Measurements from ENCODE around the gene TGM2.

The TGM2 gene

GRCh38 chr20:38173237-38174156 lies 8.4 kb upstream of the TGM2 start:
- DNase-seq: no peak

GRCh38 chr20:38172408-38172807 lies 7.3 kb upstream of the TGM2 start:
- no peak for DNase-seq

DNA sequence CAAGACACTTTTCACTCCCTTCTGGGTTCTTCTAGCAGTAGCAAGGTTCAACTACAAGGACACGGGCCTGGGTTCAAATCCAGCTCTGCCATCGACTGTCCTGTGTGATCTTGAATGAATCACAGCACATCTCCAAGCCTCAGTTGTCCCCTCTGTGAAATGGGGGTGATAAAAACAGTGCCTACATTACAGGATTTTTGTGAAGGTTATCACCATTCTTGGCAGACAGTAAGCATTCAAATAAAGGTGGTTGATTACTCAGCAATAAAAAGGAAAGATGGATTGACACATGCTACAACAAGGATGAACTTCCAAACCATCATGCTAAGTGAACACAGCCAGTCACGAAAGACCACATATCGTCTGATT lies 6.6 kb upstream of the TGM2 start:
- DNase-seq: no peak

DNA sequence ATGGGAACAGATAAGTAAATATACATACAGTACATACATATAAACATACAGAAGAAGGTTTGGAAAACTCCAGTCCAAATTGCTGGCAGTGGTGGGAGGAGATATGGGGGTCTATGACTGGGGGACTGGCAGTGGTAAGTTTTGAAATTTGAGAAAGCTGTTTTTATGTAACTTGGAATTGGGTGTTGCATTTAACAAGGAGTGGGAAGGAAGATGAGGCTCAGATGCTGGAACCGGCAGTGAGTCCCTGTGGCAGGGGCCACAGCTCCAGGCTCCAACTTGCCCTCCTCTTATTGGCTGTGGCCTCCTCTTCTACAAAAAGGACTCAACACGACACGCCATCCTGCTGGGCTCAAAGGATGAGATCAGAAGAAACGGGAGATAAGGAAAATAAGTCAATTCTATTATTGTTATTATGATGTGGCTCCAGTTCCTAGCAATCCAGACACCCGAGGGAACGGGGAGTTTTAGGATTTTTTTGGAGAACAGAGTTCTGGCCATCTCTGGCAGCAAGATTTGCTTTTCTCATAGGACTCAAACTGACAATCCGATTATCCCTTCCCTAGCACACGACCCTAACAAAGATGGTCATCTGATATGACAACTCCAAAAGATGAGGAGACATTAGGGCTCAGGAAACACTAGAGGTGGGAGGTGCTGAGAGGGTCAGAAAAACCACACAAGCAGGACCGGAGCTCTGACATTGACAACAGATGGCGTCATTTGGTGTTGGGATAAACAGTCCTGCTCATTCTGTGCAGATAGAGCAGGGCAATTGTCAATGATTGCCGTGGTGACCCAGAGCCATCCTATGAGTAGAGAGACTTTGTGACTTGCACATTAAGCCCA lies 6.0 kb upstream of the TGM2 start:
- no peak for DNase-seq

- DNase-seq: no peak
Measured at GRCh38 chr20:38170219-38170825, 5.3 kb upstream of the TGM2 start.

DNA sequence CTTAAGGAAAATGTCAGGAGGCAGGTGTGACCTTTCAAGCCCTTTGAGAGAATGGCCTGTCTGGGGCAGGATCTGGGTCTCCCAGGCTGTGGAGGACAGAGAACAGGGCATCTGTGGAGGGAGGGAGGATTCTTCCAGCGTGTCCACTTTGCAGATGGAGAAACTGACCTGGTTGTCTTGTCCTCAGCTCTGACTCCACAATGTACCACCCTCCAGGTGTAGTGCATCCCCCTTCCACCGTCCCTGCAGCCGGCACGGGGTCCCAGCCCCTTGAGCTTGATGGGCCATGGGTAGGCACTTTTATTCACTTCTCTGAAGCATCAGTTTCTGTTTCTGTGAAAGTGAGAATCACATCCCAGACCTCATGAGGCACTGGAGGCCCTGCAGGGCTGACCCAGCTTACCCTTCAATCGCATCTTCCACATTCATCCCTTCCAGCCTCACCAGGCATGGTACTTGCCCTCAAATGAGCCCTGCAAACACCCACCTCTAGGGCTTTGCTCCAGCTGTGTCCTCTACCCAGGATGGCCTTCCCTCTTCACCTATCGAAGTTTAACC lies 4.6 kb upstream of the TGM2 start:
- no peak for DNase-seq

DNA sequence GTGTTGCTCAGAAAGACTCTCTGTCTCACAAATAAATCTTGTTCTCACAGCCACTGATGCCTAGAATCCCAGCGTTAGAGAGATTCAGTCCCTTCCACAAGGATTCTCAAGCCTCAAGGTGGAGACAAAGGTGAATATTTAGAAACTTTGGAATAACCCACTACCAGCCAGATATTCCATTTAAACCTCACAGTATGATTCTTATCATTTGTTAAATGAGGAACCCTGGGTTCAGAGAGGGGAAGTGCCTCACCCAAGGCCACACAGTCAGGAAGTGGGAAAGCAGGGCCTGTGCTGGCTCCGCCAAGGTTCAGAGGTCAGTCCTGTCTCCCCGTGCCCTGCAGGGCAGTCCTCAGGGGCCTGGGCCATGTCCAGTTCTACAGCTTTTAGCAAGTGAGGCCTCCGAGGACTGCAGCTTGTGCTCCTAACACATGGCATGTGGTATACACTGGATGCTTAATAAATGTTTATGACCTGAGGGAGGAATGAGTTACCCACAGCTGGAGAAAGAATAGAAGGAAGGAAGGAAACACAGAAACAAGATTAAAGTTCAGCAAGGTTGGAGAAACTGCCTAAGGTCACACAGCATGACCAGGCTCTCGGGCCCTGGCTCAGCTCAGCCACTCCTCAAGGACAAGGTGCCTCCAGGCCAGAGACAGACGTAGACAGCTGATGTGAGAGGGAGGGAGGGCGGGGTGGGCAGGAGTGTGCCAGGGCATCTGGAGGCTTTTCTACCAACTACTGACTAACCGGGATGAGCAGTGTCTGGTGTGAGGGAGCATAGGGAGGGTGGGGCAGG lies 3.9 kb upstream of the TGM2 start:
- no peak for DNase-seq

DNA sequence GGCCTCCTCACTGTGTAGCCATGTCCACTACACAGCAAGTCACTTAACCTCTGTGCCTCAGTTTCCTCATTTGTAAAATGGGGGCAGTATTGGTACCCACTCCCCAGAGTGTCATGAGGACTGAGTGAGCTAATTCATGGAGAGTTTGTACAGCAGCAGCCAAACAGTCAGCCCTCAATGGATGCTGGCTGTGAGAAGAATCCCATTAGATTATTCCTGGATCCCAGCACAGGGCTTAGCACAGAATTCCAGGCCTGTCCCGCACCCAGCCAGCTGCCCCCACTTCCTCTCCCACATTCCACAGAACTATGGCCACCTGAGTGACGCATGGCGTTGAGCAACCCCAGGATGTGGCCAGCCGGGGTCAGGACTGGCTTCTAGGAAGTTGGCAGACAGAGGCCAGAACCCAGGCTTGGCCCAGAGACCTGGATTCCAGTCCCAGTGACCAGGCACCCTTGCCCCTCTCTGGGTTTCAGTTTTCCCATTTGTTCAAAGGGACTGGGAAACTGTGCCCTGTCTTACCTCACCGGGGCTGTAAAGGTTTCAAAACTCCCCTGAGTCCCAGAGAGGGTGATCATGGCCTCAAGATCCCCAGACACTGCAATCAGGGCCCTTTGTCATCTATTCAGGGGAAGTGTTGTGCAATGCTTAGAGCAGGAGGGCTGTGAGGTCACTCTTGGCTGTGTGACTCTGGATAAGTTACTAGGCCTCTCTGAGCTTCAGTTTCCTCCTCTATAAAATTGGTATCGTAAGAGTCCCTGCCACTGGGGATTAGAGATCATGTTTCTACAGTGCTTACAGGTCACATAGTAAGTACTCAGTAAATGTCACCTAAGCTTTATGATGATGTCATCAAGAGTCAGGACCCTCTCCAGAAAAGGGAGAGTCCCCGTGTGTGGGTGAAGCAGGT lies 3.0 kb upstream of the TGM2 start:
- no peak for DNase-seq

- no peak for DNase-seq
Measured at GRCh38 chr20:38167328-38167850, 2.3 kb upstream of the TGM2 start.

- DNase-seq: no peak
Measured at GRCh38 chr20:38166703-38167233, 1.7 kb upstream of the TGM2 start.

DNA sequence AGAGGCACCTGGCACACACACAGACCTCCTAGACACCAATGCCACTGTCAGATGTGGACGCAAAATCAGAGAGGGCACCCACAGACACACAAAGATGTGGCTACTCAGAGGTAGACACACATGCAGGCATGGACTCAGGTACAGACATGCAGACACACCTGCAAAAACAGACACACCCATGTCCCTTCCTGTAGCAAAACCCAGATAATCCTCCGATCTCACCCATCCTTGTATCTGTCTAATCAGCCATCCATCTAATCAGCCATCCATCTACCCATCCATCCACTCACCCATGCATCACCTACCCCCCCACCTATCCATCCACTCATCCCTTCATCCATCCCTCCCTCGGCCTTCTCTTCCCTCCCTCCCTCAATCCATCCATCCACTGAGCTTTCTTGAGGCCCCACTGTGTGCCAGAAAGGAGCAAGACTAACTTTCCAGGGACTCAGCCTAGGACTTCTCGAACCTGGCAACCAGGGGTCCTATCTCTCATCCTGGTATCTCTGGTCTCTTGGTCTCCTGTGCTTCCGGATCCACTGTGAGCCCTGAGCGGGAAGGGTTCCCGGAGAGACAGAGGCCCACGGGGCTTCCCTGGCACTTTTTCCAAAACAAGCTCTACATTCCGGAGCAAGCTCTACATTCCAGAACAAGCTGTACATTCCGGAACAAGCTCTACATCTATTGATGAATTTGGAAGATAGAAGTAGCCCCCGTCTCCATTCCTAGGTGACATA lies 1.1 kb upstream of the TGM2 start:
- DNase-seq: no peak

DNA sequence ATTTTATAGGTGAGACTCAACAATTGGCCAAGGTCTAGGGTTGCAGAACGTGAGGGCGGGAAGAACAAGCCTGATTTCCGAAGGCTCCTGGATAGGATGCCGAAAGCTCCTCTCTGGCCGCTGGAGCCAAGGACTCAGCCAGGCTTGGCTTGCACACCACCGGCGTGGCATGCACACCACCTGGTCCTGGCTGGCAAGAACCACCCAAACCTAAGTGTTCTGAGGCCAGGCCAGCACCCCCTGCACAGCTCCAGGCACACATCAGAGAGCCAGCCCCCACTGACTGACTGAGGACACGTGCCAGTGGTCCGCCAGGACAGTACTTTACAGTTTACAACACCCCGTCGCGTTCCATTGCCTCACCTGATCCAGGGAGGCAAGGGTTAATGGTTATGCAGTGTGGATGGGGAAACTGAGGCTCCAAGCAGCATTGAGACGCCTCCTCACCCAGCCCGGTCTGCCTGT lies 414 bp downstream of the TGM2 start:
- DNase-seq: peak in 1 of 2 experiments; percentile 6

- DNase-seq: no peak
Measured at GRCh38 chr20:38164069-38164468, 1.0 kb downstream of the TGM2 start.

DNA sequence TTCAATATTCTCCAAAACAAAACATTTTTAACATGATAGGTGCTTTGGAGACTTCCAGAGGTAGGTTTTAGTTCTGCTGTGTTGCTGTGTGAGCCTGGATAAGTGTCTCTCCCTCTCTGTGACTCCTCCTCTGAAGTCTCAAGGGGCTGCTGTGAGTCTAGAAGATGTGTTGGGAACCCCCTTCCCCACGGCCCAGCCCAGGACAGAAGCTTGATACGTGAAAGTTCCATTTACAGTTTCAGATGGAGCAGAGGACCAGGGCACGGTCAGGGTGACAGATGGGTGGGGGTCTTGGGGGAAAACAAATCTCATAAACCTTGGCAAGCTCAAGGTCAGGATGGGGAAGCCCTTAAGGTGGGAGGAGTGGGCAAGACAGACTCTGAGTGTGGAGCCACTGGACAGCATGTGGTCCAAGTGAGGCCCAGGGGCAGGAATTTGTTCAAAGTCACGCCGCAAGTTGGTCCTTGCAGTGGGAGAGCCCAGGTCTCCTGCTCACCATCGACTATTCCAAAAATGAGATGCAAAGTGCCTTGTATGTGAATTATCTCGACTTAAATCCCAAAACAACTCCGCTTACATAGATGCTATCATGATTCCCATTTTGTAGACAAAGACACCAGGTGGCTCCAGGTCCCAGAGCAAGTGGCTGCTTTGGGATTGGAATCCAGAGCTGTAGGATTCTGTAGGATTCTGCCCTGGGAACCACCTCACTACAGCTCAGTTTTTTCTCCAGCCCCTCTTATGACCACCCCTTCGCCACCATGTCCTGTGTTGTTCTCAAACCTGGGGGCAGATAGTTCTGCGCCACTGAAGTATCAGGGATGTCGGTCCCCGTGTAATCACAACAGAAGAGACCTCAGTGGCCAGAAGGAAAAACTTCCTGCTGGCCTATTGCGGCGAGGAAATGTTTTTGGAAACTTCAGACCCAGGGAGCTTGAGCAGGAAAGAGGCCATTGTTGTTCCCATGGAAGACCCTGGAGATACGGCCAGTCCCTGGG lies 1.9 kb downstream of the TGM2 start:
- no peak for DNase-seq

GRCh38 chr20:38162149-38162548 lies 2.9 kb downstream of the TGM2 start:
- DNase-seq: no peak

DNA sequence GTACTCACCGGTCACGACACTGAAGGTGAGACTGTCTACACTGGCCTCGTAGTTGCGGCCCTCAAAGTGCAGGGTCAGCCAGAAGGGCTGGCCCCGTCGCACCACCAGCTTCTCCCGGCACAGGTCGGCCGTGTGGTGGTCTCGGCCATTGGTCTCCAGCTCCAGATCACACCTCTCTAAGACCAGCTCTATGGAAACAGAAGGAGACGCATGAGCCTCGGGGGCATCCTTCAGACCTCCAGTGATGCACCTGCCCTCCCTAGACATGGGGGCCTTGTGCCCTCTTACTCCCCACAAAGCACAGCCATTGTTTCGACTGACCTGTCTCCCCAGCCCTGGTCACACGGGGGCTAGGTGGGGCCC lies 3.7 kb downstream of the TGM2 start:
- no peak for DNase-seq

GRCh38 chr20:38159957-38160756 lies 4.9 kb downstream of the TGM2 start:
- DNase-seq: no peak

DNA sequence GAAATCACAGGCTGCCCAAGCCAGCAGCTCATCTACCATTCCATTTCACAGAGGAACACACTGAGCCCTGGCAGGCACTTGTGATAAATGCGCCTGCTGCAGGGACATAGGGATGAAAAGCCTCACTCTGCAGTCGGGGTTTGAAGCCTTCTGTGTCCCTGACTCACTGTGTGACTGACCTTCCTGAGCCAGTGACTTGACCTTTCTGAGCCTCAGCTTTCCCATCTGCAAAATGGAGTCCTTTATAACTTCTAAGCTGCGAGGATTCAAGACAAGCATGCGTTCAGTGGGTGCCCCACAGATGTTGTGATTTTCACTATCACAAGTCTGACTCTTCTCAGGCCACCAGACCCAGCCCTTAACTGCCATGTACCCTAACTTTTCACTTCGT lies 5.5 kb downstream of the TGM2 start:
- no peak for DNase-seq
